HFFc6 (cell line): ENCODE data around the gene NPAS3. TPM values are rescaled to one million over a fixed set of nuclear protein-coding genes. Genes with fewer than 3 reads are reported as not detected.

Experiments used
- DNase-seq: peaks from one replicate; pipeline ENCODE4 v3.0.0-alpha.2; 2018
- H3K27ac Mint-ChIP-seq: 2 replicates; pipeline ENCODE4 v1.8.0; 2020; ENCODE audit warnings: mild to moderate bottlenecking, mixed read lengths
- H3K27me3 Mint-ChIP-seq: 2 replicates; pipeline ENCODE4 v1.8.0; 2021; ENCODE audit warnings: mild to moderate bottlenecking, moderate library complexity, mixed read lengths; ENCODE audit not compliant: insufficient read depth
- H3K36me3 Mint-ChIP-seq: 2 replicates; pipeline ENCODE4 v1.8.0; 2021; ENCODE audit warnings: low read depth, mixed read lengths
- H3K4me1 Mint-ChIP-seq: 2 replicates; pipeline ENCODE4 v1.8.0; 2020; ENCODE audit warnings: low read depth, mixed read lengths
- H3K4me3 Mint-ChIP-seq: 2 replicates; pipeline ENCODE4 v1.8.0; 2020; ENCODE audit warnings: mild to moderate bottlenecking, moderate library complexity, mixed read lengths
- H3K9me3 Mint-ChIP-seq: 2 replicates; pipeline ENCODE4 v1.8.0; 2020; ENCODE audit warnings: mild to moderate bottlenecking, mixed read lengths
- CTCF ChIP-seq: fragments of 200-600 bp; sonication (generic); IDR thresholded peaks from 2 replicates; pipeline ENCODE4 v1.5.0; 2021; ENCODE audit warnings: antibody characterized with exemption, mild to moderate bottlenecking
- total RNA-seq, 6 experiments: library from RNA; stranded (reverse); fragmentation: NEBNext Ultra II Directional; extraction: Animal tissue kit (Norgen Biotek cat#: 25700); gene quantifications; 2 replicates in 1 of 6; 3 replicates in 5 of 6; pipeline ENCODE4 v1.2.3, GENCODE V29; 2021

Gene NPAS3
- total RNA-seq, 6 experiments from 2014 or later: not detected

- Mint-ChIP-seq H3K4me3 (no peak overlapping the region), H3K36me3 (no peaks in the 10 kb centered on the region), H3K27me3 (peaks cover 6% of the 10 kb centered on the region; the same call in 1 of the 2 replicates), H3K9me3 (no peaks in the 10 kb centered on the region), H3K4me1 (no peaks in the 10 kb centered on the region; the same call in 1 of the 2 replicates), H3K27ac (no peak overlapping the region)
- DNase-seq: no peak
- TF ChIP-seq CTCF: no peak
Observed at GRCh38 chr14:33786091-33786825, 847.6 kb downstream of the NPAS3 start.

GRCh38 chr14:33788161-33788560 is 849.5 kb downstream of the NPAS3 start:
- TF ChIP-seq CTCF: no peak
- no peak overlapping the region for H3K27ac Mint-ChIP-seq
- H3K9me3 Mint-ChIP-seq: no peaks in the 10 kb centered on the region
- H3K4me1 Mint-ChIP-seq: peaks cover 13% of the 10 kb centered on the region
- H3K27me3 Mint-ChIP-seq: peaks cover 4% of the 10 kb centered on the region; the same call in 1 of the 2 replicates
- no peak overlapping the region for H3K4me3 Mint-ChIP-seq
- H3K36me3 Mint-ChIP-seq: no peaks in the 10 kb centered on the region
- DNase-seq: no peak

- no peak overlapping the region for H3K27ac Mint-ChIP-seq
- H3K27me3 Mint-ChIP-seq: no peaks in the 10 kb centered on the region; the same call in 1 of the 2 replicates
- H3K4me3 Mint-ChIP-seq: no peak overlapping the region
- no peak for TF ChIP-seq CTCF
- no peak for DNase-seq
- no peaks in the 10 kb centered on the region for H3K9me3 Mint-ChIP-seq
- H3K36me3 Mint-ChIP-seq: no peaks in the 10 kb centered on the region
- H3K4me1 Mint-ChIP-seq: peaks cover 31% of the 10 kb centered on the region
Observed at GRCh38 chr14:33790996-33791395, 852.3 kb downstream of the NPAS3 start.

GRCh38 chr14:33792009-33792719 is 853.5 kb downstream of the NPAS3 start:
- H3K4me1 Mint-ChIP-seq: peaks cover 38% of the 10 kb centered on the region
- no peaks in the 10 kb centered on the region; the same call in 1 of the 2 replicates for H3K27me3 Mint-ChIP-seq
- H3K27ac Mint-ChIP-seq: no peak overlapping the region
- H3K9me3 Mint-ChIP-seq: no peaks in the 10 kb centered on the region
- peak overlapping the region; percentile 80 for H3K4me3 Mint-ChIP-seq
- TF ChIP-seq CTCF: no peak
- DNase-seq: no peak
- H3K36me3 Mint-ChIP-seq: no peaks in the 10 kb centered on the region

GRCh38 chr14:33792720-33793368 is 854.2 kb downstream of the NPAS3 start:
- Mint-ChIP-seq H3K4me3 (peak overlapping the region; percentile 80), H3K27ac (no peak overlapping the region), H3K36me3 (no peaks in the 10 kb centered on the region), H3K4me1 (peaks cover 38% of the 10 kb centered on the region), H3K27me3 (no peaks in the 10 kb centered on the region; the same call in 1 of the 2 replicates), H3K9me3 (no peaks in the 10 kb centered on the region)
- peak; percentile 98 for TF ChIP-seq CTCF
- peak; percentile 65 for DNase-seq
